AG20443 (cell line): Measurements from ENCODE around the gene TCERG1.

ENCODE experiments used
- DNase-seq: peaks from one replicate; pipeline ENCODE4 v3.0.0; 2012; ENCODE audit warnings: low spot score, mixed read lengths

The TCERG1 gene

GRCh38 chr5:146457431-146457830 is 10.3 kb downstream of the TCERG1 start:
- no peak for DNase-seq

DNA sequence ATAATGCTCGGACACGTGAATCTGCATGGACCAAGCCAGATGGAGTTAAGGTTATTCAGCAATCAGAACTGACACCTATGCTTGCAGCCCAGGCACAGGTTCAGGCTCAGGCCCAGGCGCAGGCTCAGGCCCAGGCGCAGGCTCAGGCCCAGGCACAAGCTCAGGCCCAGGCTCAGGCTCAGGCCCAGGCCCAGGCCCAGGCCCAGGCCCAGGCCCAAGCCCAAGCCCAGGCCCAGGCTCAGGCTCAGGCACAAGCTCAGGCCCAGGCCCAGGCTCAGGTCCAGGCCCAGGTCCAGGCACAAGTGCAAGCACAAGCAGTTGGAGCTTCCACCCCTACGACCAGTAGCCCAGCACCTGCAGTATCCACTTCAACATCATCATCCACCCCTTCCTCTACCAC is 11.8 kb downstream of the TCERG1 start:
- no peak for DNase-seq

GRCh38 chr5:146461319-146461718 is 14.2 kb downstream of the TCERG1 start:
- no peak for DNase-seq

- no peak for DNase-seq
Measured at GRCh38 chr5:146463446-146463845, 16.3 kb downstream of the TCERG1 start.

- DNase-seq = peak; percentile 47
Measured at GRCh38 chr5:146466521-146467349, 19.6 kb downstream of the TCERG1 start.

DNA sequence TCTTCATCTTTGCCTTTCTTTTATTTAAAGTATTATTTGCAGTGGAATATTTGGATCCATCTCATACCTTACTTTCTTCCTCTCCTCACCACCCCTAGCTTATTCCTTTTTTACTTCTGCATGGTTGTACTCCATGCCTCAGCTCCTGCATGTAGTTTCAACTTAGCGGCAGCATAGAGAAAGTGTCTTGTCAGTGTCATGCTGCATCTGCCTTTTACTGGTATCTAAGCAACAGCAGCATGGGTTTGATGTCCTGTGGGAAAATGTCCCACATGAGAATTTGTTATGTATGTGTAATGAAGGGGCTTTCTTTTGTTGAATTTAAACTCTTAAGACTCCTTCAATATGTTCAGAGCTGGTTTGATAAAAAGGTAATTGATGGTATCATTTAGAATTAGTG is 20.6 kb downstream of the TCERG1 start:
- no peak for DNase-seq

DNA sequence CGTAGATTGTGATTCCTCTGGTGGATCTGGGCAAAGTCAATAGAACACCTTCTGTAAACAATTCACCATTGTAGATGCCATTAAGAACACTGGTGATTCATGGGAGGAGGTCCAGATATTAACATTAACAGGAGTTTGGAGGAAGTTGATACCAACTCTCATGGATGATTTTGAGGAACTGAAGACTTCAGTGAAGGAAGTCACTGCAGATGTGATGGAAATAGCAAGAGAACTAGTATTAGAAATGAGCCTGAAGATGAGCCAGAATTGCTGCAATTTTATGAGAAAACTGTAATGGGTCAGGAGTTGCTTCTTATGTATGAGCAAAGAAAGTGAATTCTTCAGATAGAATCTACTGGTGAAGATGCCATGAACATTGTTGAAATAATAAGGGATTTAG is 26.9 kb downstream of the TCERG1 start:
- no peak for DNase-seq

DNA sequence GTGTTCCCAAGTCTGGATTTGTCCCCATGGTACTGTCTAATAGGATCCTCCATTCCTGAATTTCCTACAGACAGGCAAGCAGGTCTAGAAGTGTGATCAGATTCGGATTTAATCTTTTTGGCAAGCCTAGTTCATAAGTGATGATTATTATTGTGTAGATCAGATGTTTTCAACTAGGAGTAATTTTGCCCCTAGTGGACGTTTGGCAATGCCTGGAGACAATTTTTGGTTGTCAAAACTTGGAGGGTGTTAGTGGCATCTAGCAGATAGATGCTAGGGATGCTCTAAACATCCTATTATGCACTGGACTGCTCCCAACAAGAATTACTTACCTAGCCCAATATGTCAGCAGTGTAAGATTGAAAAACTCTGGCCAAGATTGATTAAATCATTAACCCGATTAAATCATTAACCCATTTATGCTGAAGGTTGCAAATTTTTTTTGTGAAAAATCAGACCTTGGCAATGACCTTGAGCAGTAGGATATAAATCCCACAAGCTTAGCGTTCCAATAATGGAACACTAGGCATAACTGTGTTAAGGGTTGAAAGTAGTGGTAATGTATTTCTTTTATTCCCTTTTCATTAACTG is 28.2 kb downstream of the TCERG1 start:
- no peak for DNase-seq

- no peak for DNase-seq
Measured at GRCh38 chr5:146475906-146476305, 28.8 kb downstream of the TCERG1 start.

DNA sequence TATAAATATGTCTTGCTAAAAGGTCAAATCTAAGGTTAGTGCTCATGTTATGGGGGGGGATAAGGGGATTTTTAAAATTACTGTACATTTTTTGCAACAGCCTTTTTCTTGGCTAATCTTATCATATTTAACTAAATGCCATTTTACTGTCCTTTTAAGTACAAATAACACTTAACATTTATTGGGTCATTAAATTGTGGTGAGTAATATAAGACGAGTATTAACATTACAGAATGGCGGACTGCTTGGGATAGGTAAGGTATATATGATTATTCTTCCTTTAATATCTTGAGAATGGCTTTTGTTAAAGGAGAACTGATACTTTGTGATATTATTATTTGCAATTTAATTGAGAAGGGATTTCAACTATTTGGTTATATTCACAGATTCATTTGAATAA is 35.6 kb downstream of the TCERG1 start:
- no peak for DNase-seq

DNA sequence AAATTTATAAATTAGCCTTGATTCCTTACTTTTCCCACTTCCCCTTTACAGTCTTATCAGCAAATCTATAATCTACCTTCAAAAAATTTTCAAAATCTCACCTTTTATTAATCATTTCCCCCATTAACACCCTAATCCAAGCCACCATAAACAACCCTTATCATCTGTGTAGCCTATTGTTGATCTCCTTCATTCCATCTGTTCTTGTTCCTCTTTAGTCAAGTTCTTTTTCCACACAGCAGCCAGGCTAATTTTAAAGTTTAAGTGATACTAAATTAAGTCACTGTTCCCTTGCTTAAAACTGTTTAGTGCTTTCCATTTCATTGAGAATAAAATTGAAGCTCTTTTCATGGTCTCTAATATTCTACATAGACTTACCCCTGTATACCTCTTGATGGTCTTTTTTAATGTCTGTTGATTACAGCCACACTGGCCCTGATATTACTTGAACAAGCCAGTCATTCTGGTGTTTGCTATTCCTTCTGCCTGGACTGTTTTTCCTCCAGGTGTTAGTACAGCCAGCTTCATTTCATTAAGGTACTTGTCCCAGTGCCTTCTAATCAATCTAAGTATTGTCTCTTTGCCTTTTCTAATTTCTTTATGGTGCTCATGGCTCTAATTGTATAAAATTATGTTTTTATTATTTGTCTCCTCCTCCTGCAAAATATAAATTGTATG is 37.7 kb downstream of the TCERG1 start:
- no peak for DNase-seq

DNA sequence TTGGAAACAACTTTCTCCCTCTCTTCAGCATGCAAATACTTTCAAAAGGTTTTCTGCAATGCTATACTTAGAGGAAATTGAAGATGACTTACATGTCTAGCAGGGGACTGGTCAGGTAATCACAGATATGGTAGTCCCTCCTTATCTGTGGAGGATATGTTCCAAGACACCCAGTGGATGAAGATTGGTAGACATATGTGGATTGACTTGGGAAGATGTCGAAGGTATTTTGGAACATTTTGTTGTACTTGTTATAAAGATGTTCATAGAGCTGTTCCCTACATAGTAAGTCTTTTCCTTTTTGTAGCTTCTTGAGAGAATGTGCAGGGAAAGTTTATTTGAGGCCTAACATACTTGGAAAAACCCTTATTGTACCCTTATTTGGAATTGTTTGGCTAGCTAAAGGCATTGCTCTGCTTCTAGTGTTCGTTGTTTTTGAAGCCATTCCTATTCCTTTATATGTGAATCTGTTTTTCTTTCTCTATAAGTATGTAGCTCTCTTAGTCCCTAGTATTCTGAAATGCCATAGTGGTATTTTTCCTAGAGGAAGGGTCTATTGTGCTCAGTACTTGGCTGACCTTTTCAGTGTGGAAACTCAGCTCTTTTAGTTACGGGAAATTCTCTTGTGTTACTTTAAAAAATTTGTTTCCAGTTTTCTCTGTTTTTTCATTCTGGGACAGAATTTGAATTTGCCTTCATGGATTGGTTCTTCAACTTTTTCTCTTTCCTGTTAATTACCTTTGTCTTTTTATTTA is 43.1 kb downstream of the TCERG1 start:
- DNase-seq = no peak

- DNase-seq = no peak
Measured at GRCh38 chr5:146494656-146495055, 47.5 kb downstream of the TCERG1 start.

DNA sequence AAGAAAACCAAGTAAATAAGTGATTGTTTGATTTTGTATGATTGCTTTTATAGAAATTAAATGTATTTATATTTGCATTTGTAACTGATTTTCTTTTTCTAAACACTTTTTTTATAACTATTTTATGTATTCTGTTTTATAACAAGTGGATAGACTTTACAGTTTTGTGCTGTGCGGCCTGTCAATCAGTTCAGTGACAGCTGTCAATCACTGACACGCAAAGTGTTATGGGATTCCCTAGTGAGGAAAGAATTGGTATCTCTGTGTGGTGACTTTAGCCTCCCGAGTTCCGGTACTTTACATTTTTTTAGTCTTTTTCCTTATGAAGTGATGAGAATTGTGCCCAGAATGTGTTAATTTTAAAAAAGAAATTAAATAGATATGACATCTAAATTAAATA is 52.5 kb downstream of the TCERG1 start:
- no peak for DNase-seq

GRCh38 chr5:146507428-146507827 is 60.3 kb downstream of the TCERG1 start:
- no peak for DNase-seq

- no peak for DNase-seq
Measured at GRCh38 chr5:146510559-146511125, 63.5 kb downstream of the TCERG1 start.

DNA sequence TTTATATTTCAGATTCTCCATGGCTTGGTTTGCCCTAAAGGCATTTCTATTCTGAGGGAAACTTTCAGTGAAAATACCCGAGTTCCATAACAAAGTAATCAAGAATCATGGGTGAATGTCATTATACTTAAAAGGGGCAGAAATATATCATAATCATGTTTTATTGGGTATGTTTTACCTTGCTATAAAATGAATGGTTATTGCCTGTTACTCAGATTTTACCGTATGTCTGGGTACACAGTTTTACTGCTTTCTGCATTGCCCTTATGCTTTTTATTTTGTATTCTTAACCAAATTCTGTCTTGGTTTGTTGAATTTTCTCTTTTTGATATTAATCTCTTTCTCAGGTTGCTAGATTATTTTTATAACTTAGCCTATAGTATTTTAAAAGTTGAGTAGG is 66.3 kb downstream of the TCERG1 start:
- no peak for DNase-seq

DNA sequence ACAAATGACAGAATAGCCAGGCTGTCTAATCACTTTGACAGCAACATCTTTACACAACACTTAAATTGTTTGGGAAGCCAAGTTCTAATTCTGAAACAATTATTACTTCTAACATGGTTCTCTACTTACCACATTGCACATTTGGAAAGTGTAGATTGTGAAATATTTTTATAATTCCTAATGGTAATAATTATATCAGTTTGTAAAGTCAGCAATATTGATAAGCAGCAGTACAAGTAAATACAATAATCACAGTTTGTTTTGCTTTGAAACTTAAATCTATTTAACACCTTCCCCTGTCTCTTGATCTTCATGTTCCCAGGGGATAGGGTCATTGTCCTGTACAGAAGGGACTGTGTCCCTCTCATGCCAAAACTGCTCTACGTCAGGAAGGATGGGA is 67.4 kb downstream of the TCERG1 start:
- DNase-seq = no peak

DNA sequence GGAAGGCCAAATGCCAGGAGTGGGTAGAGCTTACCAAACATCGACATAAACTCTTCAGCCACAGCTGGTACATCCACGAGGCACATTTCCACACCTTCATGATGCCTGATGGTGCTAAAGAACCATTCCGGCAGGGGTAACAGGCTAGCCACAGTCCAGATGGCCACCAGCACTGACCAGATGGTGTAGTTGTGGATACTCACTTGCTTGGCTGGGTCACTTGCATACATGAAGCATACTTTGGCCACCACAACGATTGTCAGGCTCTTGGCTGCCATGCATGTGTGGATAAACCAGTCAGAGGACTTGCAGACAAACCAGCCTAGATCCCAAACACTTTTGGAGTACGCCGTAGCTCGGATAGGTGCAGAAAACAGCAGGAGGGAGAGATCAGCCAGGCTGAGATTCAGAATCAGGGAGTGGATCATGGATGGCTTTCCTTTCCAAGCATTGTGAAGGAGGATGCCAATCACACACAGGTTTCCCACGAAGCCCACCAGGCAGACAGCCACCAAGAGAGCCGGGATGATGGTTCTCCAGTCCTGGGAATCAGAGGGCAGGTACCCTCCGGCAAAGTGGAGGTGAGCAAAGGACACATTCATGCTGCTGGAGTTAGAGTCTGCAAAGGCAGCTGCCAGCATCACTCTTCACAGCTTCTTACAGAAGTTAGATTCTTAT is 68.5 kb downstream of the TCERG1 start:
- DNase-seq = no peak

DNA sequence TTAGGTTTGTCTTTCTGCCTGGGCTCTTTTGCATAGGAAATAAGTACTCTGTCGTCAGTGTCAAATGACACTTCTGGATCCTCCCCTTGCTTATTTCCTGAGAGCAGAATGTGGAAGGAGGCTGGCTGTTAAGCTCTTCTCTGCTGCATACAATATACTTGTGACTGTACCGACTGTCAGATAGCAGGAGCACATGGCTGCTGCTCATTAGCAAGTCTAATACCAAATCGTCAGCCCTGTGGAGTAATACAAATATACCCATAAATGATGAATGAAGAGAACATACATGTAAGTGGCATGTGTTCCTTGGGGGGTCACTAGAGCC is 69.0 kb downstream of the TCERG1 start, which contains the start of gene GPR151:
Gene GPR151 (minus strand): TSS at position 40 of the 325 bp plus-strand sequence. CDS start 77 bp downstream, outside the sequence.
- no peak for DNase-seq

DNA sequence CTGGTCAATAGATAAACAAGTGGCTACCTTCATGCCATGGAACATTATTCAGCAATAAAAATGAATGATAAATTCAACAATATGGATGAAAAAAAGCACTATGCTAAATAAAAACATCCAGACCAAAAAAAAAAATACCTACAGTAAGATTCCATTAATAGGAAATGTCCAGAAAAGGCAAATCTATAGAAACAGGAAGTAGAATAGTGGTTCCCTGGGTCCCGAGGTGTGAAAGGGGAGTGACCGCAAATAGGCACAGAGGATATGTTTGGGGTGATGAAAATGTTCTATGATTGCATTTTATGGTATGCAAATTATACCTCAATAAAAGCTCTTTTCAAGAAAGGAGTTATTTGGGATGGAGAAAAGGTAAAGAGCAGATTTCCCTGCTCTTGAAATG is 72.4 kb downstream of the TCERG1 start:
- DNase-seq = no peak

GRCh38 chr5:146520731-146521130 is 73.6 kb downstream of the TCERG1 start:
- no peak for DNase-seq
